ENCODE measurements around the gene CCDC71.

- TF ChIP-seq POLR2A (IDR thresholded peaks at IDR 0.05): no peak
- no peak for TF ChIP-seq CTCF (IDR thresholded peaks at IDR 0.05)
Measured at GRCh38 chr3:49148159-49148558, 18.0 kb downstream of the CCDC71 start.

All from adrenal gland (tissue), 5 donors.